HL-60 (cell line): ENCODE data around the gene SPAG8.

Experiments used
- POLR2AphosphoS5 ChIP-seq: IDR thresholded peaks from 2 replicates; pipeline ENCODE4 v1.6.1; 2012; ENCODE audit warnings: low read depth
- TF ChIP-seq, protein P1 (sequence below): IDR thresholded peaks from one replicate; pipeline ENCODE4 v1.5.1; 2011; ENCODE audit warnings: low read length, control low read depth, inconsistent platforms; ENCODE audit not compliant: insufficient read depth
- TF ChIP-seq, protein P2 (sequence below): IDR thresholded peaks from 2 replicates; pipeline ENCODE4 v1.6.1; 2012; ENCODE audit warnings: low read depth; ENCODE audit not compliant: insufficient replicate concordance

DNA sequence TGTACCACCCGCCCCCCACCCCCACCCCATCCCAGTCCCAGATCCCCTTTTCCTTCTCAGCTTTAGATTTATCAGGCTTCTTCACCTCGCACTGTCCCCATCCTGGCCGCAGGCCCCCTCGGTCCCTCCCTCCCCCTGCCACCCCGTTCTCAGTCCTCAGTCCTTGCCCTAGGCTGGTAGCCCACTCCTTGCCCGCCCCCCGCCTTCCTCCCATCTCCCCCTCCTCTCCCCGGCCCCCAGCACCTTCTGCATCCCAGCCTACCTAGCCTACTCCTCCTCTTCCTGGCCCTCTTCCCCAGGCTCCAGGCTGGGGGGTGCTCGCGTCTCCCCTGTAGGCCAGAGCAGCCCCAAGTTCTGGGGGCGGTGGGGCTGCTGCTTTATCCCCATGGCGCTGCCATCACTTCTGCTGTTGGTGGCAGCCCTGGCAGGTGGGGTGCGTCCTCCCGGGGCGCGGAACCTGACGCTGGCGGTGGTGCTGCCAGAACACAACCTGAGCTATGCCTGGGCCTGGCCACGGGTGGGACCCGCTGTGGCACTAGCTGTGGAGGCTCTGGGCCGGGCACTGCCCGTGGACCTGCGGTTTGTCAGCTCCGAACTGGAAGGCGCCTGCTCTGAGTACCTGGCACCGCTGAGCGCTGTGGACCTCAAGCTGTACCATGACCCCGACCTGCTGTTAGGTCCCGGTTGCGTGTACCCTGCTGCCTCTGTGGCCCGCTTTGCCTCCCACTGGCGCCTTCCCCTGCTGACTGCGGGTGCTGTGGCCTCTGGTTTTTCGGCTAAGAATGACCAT, 19.8 kb downstream of the SPAG8 start:
- TF ChIP-seq, protein P1, sequence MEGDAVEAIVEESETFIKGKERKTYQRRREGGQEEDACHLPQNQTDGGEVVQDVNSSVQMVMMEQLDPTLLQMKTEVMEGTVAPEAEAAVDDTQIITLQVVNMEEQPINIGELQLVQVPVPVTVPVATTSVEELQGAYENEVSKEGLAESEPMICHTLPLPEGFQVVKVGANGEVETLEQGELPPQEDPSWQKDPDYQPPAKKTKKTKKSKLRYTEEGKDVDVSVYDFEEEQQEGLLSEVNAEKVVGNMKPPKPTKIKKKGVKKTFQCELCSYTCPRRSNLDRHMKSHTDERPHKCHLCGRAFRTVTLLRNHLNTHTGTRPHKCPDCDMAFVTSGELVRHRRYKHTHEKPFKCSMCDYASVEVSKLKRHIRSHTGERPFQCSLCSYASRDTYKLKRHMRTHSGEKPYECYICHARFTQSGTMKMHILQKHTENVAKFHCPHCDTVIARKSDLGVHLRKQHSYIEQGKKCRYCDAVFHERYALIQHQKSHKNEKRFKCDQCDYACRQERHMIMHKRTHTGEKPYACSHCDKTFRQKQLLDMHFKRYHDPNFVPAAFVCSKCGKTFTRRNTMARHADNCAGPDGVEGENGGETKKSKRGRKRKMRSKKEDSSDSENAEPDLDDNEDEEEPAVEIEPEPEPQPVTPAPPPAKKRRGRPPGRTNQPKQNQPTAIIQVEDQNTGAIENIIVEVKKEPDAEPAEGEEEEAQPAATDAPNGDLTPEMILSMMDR = no peak
- TF ChIP-seq, protein P2, sequence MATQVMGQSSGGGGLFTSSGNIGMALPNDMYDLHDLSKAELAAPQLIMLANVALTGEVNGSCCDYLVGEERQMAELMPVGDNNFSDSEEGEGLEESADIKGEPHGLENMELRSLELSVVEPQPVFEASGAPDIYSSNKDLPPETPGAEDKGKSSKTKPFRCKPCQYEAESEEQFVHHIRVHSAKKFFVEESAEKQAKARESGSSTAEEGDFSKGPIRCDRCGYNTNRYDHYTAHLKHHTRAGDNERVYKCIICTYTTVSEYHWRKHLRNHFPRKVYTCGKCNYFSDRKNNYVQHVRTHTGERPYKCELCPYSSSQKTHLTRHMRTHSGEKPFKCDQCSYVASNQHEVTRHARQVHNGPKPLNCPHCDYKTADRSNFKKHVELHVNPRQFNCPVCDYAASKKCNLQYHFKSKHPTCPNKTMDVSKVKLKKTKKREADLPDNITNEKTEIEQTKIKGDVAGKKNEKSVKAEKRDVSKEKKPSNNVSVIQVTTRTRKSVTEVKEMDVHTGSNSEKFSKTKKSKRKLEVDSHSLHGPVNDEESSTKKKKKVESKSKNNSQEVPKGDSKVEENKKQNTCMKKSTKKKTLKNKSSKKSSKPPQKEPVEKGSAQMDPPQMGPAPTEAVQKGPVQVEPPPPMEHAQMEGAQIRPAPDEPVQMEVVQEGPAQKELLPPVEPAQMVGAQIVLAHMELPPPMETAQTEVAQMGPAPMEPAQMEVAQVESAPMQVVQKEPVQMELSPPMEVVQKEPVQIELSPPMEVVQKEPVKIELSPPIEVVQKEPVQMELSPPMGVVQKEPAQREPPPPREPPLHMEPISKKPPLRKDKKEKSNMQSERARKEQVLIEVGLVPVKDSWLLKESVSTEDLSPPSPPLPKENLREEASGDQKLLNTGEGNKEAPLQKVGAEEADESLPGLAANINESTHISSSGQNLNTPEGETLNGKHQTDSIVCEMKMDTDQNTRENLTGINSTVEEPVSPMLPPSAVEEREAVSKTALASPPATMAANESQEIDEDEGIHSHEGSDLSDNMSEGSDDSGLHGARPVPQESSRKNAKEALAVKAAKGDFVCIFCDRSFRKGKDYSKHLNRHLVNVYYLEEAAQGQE = no peak
- TF ChIP-seq POLR2AphosphoS5 = no peak
